Measurements from ENCODE around the gene B3GALT5. TPM values are rescaled to one million over a fixed set of nuclear protein-coding genes. Genes with fewer than 3 reads are reported as not detected.

Gene B3GALT5
- total RNA-seq, 2 donors from 2014 or later: 0.64 to 1.2 TPM

DNA sequence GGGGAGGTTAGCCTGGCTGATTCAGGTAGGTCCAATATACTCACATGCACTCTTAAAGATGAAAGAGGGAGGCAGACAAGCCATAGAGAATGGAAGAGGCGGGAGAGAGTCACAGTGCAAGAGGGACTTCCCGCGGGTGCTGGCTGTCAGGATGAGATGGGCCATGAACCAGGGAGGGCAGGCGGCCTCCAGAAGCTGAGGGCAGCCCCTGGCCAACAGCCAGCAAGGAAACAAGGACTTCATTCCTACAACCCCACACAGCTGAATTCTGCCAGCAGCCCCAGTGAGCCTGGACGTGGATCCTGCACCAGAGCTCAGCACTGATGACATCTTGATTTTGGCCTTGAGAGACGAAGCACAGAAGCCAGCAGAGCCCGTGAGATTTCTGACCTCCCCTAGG is 15.1 kb upstream of the B3GALT5 start:
- intact Hi-C loops (cut with DNase I): no loop called here
- Histone ChIP-seq H3K27ac (no peak overlapping the region), H3K36me3 (no peaks in the 10 kb centered on the region), H3K4me1 (replicated peaks) (no peaks in the 10 kb centered on the region), H3K4me3 (no peak overlapping the region), H3K27me3 (replicated peaks; ENCODE audit: insufficient read depth) (no peaks in the 10 kb centered on the region), H3K9me3 (no peaks in the 10 kb centered on the region)
- 63% methylated on average over 7 of the region's 7 CpGs for WGBS
- no peak for DNase-seq (ENCODE audit: low spot score)
- no peak for TF ChIP-seq POLR2A (IDR thresholded peaks at IDR 0.05)
- TF ChIP-seq, protein P1, sequence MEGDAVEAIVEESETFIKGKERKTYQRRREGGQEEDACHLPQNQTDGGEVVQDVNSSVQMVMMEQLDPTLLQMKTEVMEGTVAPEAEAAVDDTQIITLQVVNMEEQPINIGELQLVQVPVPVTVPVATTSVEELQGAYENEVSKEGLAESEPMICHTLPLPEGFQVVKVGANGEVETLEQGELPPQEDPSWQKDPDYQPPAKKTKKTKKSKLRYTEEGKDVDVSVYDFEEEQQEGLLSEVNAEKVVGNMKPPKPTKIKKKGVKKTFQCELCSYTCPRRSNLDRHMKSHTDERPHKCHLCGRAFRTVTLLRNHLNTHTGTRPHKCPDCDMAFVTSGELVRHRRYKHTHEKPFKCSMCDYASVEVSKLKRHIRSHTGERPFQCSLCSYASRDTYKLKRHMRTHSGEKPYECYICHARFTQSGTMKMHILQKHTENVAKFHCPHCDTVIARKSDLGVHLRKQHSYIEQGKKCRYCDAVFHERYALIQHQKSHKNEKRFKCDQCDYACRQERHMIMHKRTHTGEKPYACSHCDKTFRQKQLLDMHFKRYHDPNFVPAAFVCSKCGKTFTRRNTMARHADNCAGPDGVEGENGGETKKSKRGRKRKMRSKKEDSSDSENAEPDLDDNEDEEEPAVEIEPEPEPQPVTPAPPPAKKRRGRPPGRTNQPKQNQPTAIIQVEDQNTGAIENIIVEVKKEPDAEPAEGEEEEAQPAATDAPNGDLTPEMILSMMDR (IDR thresholded peaks at IDR 0.05): no peak
- TF ChIP-seq POLR2AphosphoS5 (IDR thresholded peaks at IDR 0.05): no peak

DNA sequence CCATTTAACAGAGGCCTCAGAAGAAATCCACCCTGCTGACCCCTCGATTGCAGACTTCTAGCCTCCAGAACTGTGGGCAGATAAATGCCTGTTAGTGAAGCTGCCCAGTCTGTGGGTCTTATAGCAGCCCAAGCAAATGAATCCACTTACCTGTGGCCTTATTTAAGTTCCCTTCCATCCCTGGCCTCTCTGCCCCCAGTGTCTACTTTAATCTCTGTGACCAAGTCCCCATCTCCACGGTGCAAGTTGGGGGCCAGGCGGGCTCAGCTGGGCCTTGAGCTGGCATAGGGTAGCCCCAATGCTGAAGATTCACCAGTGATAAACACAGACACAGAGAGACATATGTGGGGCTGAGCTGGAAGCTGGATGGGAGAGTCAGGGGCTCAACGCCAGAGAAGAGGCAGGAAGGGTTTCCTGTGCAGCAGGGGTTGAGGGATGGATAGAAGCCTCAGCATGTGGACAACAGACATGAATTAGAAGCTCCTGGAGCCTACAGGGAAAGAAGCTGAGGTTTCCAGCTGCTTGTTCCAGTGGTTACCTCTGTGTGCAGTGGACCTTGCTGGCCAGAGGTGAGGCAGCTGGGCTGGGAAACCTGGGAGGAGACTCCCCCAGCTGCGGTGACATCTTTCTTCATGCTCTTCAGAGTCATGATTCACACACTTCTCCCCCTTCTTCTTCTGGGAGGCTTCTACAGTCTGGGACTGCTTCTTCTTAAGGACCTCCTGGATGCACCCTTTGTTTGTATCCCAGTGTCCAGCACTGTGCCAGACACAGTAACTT is 13.4 kb upstream of the B3GALT5 start:
- intact Hi-C loops (cut with DNase I): no loop called here
- H3K36me3 ChIP-seq: no peaks in the 10 kb centered on the region
- TF ChIP-seq, protein P1 (IDR thresholded peaks at IDR 0.05): no peak
- no peak for TF ChIP-seq POLR2AphosphoS5 (IDR thresholded peaks at IDR 0.05)
- no peak for TF ChIP-seq POLR2A (IDR thresholded peaks at IDR 0.05)
- no peak overlapping the region for H3K27ac ChIP-seq
- 88% methylated on average over 5 of the region's 5 CpGs for WGBS
- no peaks in the 10 kb centered on the region for H3K27me3 ChIP-seq (replicated peaks; ENCODE audit: insufficient read depth)
- H3K4me1 ChIP-seq (replicated peaks): no peaks in the 10 kb centered on the region
- H3K9me3 ChIP-seq: no peaks in the 10 kb centered on the region
- DNase-seq (ENCODE audit: low spot score): no peak
- no peak overlapping the region for H3K4me3 ChIP-seq

- no peaks in the 10 kb centered on the region for H3K9me3 ChIP-seq
- TF ChIP-seq, protein P1 (IDR thresholded peaks at IDR 0.05): no peak
- TF ChIP-seq POLR2AphosphoS5 (IDR thresholded peaks at IDR 0.05) (no peak), POLR2A (IDR thresholded peaks at IDR 0.05) (no peak)
- intact Hi-C loops (cut with DNase I): no loop called here
These were observed 11.4 kb upstream of the B3GALT5 start for GRCh38 chr21:39601187-39601928.

DNA sequence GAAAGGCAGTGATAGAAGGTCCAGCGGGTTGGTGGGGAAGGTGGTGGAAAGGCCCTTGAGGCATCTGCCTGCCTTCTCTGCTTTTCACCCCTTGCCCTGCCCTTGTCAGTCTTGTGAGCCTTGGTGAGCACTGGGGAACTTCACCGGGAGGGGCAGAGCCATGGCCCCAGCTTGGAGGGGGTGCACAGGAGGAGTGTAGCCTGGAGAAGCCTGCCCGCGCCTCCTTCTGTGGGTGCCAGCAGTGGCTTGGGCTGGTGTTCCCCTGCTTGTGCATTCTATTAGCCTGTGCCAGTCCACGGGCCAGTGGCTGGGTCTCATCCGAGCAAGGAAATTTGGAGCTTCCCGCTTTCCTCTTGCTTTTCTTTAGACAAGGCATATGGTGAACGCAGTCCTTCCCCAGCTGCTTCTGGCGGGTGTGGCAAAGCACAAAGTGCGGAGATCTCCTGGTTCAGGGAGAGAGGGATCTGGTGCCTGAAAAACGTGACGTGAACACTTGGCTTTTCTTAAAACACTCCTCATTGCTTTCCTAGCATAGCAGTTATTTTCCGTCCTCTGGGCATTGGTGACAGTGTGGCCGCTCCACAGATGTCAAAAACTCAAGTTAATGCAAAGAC is 10.6 kb upstream of the B3GALT5 start:
- Histone ChIP-seq H3K9me3 (no peaks in the 10 kb centered on the region), H3K4me3 (no peak overlapping the region), H3K27me3 (replicated peaks; ENCODE audit: insufficient read depth) (no peaks in the 10 kb centered on the region), H3K4me1 (replicated peaks) (no peaks in the 10 kb centered on the region), H3K36me3 (no peaks in the 10 kb centered on the region), H3K27ac (no peak overlapping the region)
- DNase-seq (ENCODE audit: low spot score): no peak
- no peak for TF ChIP-seq POLR2AphosphoS5 (IDR thresholded peaks at IDR 0.05)
- TF ChIP-seq POLR2A (IDR thresholded peaks at IDR 0.05): no peak
- TF ChIP-seq, protein P1 (IDR thresholded peaks at IDR 0.05): no peak
- WGBS: 96% methylated on average over 14 of the region's 14 CpGs
- intact Hi-C loops (cut with DNase I): no loop called here

More at GRCh38 chr21:39601187-39601928, 11.4 kb upstream of the B3GALT5 start:
- Histone ChIP-seq H3K36me3 (no peaks in the 10 kb centered on the region), H3K27me3 (replicated peaks; ENCODE audit: insufficient read depth) (no peaks in the 10 kb centered on the region), H3K4me1 (replicated peaks) (no peaks in the 10 kb centered on the region), H3K27ac (no peak overlapping the region), H3K4me3 (no peak overlapping the region)
- no peak for DNase-seq (ENCODE audit: low spot score)
- 44% methylated on average over 17 of the region's 17 CpGs for WGBS

All from prostate gland (tissue), 2 donors.